ENCODE data around the gene MARVELD3.
"Not testable (repeated sequence)": the region's sequence is repeated elsewhere in the genome, so short reads cannot be mapped to it uniquely, and the experiment has no call there.

MARVELD3 gene

GRCh38 chr16:71626018-71626857 is at the start of gene MARVELD3:
Gene MARVELD3 (plus strand): TSS chr16:71626184. CDS start chr16:71626230, 46 bp downstream.
- TF ChIP-seq POLR2A (IDR thresholded peaks at IDR 0.05; ENCODE audit: extremely low read depth, insufficient read length) (no peak), MAX (IDR thresholded peaks at IDR 0.05; ENCODE audit: low read depth, low read length) (no peak), CTCF (IDR thresholded peaks at IDR 0.05; ENCODE audit: low read depth, low read length) (no peak), MYC (IDR thresholded peaks at IDR 0.05; ENCODE audit: low read depth, low read length) (no peak)
- H3K4me3 ChIP-seq (ENCODE audit: low read depth, low read length) = no peak within 1 kb of the TSS
- no peak for DNase-seq (ENCODE audit: low read depth)

GRCh38 chr16:71576971-71577370 is 49.0 kb upstream of the MARVELD3 start, which contains the start of gene TAT:
Gene TAT (minus strand): TSS chr16:71577092. CDS start chr16:71576415, 677 bp downstream.
- TF ChIP-seq CTCF (IDR thresholded peaks at IDR 0.05; ENCODE audit: low read depth, low read length) (no peak), MYC (IDR thresholded peaks at IDR 0.05; ENCODE audit: low read depth, low read length) (no peak), POLR2A (IDR thresholded peaks at IDR 0.05; ENCODE audit: extremely low read depth, insufficient read length) (no peak), MAX (IDR thresholded peaks at IDR 0.05; ENCODE audit: low read depth, low read length) (no peak)
- DNase-seq (ENCODE audit: low read depth) = no peak
- no peak within 1 kb of the TSS for H3K4me3 ChIP-seq (ENCODE audit: low read depth, low read length)

- H3K4me3 ChIP-seq (ENCODE audit: low read depth, low read length); DNase-seq (ENCODE audit: low read depth): not testable (repeated sequence)
These were observed 43.5 kb upstream of the MARVELD3 start for GRCh38 chr16:71582553-71582848.

- H3K4me3 ChIP-seq (ENCODE audit: low read depth, low read length) = no peak overlapping the region
These were observed 41.3 kb upstream of the MARVELD3 start for GRCh38 chr16:71584543-71585317.

GRCh38 chr16:71585318-71585703 is 40.7 kb upstream of the MARVELD3 start:
- TF ChIP-seq MAX (IDR thresholded peaks at IDR 0.05; ENCODE audit: low read depth, low read length) (no peak), POLR2A (IDR thresholded peaks at IDR 0.05; ENCODE audit: extremely low read depth, insufficient read length) (no peak), MYC (IDR thresholded peaks at IDR 0.05; ENCODE audit: low read depth, low read length) (no peak), CTCF (IDR thresholded peaks at IDR 0.05; ENCODE audit: low read depth, low read length) (no peak)
- DNase-seq (ENCODE audit: low read depth) = no peak
- no peak overlapping the region for H3K4me3 ChIP-seq (ENCODE audit: low read depth, low read length)

More at GRCh38 chr16:71584543-71585317, 41.3 kb upstream of the MARVELD3 start:
- DNase-seq (ENCODE audit: low read depth) = no peak
- TF ChIP-seq POLR2A (IDR thresholded peaks at IDR 0.05; ENCODE audit: extremely low read depth, insufficient read length) (no peak), MYC (IDR thresholded peaks at IDR 0.05; ENCODE audit: low read depth, low read length) (no peak), MAX (IDR thresholded peaks at IDR 0.05; ENCODE audit: low read depth, low read length) (no peak), CTCF (IDR thresholded peaks at IDR 0.05; ENCODE audit: low read depth, low read length) (no peak)

- DNase-seq (ENCODE audit: low read depth); H3K4me3 ChIP-seq (ENCODE audit: low read depth, low read length): not testable (repeated sequence)
These were observed 36.6 kb upstream of the MARVELD3 start for GRCh38 chr16:71589334-71589733.

GRCh38 chr16:71590071-71590470 is 35.9 kb upstream of the MARVELD3 start:
- not testable (repeated sequence) for DNase-seq (ENCODE audit: low read depth); H3K4me3 ChIP-seq (ENCODE audit: low read depth, low read length)
